DND-41 (cell line): Measurements from ENCODE around the gene UBL4B.
"Not testable (repeated sequence)": the region's sequence is repeated elsewhere in the genome, so short reads cannot be mapped to it uniquely, and the experiment has no call there.

Source experiments
- ATAC-seq: fragments of 200-7000 bp; cut with Tn5 transposase; 3 replicates; pipeline ENCODE4 v1.9.1; 2021; ENCODE audit warnings: low read depth; ENCODE audit not compliant: insufficient read depth
- DNase-seq: peaks from one replicate; pipeline ENCODE4 v3.0.0-alpha.2; 2020
- H2AFZ ChIP-seq: 2 replicates; pipeline ENCODE4 v1.6.0; 2012; ENCODE audit warnings: low read depth, low read length
- H3K27ac ChIP-seq: 2 replicates; pipeline ENCODE4 v1.5.1; 2012; ENCODE audit warnings: low read length, inconsistent platforms
- H3K27me3 ChIP-seq: fragments of 200-600 bp; sonication (generic); 2 replicates; pipeline ENCODE4 v1.6.0; 2012; ENCODE audit warnings: low read length, mild to moderate bottlenecking, inconsistent platforms; ENCODE audit not compliant: insufficient read depth, poor library complexity
- H3K36me3 ChIP-seq: 2 replicates; pipeline ENCODE4 v1.5.1; 2012; ENCODE audit warnings: low read length, inconsistent platforms; ENCODE audit not compliant: insufficient read depth
- H3K4me1 ChIP-seq: 2 replicates; pipeline ENCODE4 v1.5.1; 2012; ENCODE audit warnings: mild to moderate bottlenecking, low read length; ENCODE audit not compliant: insufficient read depth
- H3K4me2 ChIP-seq: 2 replicates; pipeline ENCODE4 v1.6.0; 2012; ENCODE audit warnings: mild to moderate bottlenecking, moderate library complexity, low read length, inconsistent platforms; ENCODE audit not compliant: insufficient read depth
- H3K4me3 ChIP-seq, 2 experiments: fragments of 200-600 bp in 1 of 2; shearing (Covaris generic) in 1 of 2; 2 replicates each; pipeline ENCODE4 v1.5.1; 2012 to 2016; ENCODE audit warnings: inconsistent platforms in 2 of 2, low read length in 2 of 2, mild to moderate bottlenecking in 2 of 2, low read depth in 1 of 2, moderate library complexity in 1 of 2
- H3K79me2 ChIP-seq: 2 replicates; pipeline ENCODE4 v1.6.0; 2012; ENCODE audit warnings: low read length, inconsistent platforms; ENCODE audit not compliant: insufficient read depth
- H3K9ac ChIP-seq: 2 replicates; pipeline ENCODE4 v1.6.0; 2012; ENCODE audit warnings: low read depth, mild to moderate bottlenecking, inconsistent platforms, low read length, moderate library complexity
- H3K9me3 ChIP-seq: 2 replicates; pipeline ENCODE4 v1.5.1; 2012; ENCODE audit warnings: low read length, moderate library complexity, mild to moderate bottlenecking, inconsistent platforms; ENCODE audit not compliant: insufficient read depth, severe bottlenecking
- H4K20me1 ChIP-seq: 2 replicates; pipeline ENCODE4 v1.6.0; 2012; ENCODE audit warnings: low read length; ENCODE audit not compliant: insufficient read depth
- EZH2 ChIP-seq: IDR thresholded peaks from 3 replicates; pipeline ENCODE4 v1.6.1; 2012; ENCODE audit warnings: borderline replicate concordance, low read depth, mild to moderate bottlenecking, moderate library complexity, low read length, inconsistent platforms; ENCODE audit not compliant: severe bottlenecking
- TF ChIP-seq, protein P1 (sequence below): IDR thresholded peaks from 2 replicates; pipeline ENCODE4 v1.5.1; 2012; ENCODE audit warnings: borderline replicate concordance, low read length, moderate library complexity, mild to moderate bottlenecking; ENCODE audit not compliant: poor library complexity, severe bottlenecking; ENCODE audit errors: extremely low read depth

Gene UBL4B

DNA sequence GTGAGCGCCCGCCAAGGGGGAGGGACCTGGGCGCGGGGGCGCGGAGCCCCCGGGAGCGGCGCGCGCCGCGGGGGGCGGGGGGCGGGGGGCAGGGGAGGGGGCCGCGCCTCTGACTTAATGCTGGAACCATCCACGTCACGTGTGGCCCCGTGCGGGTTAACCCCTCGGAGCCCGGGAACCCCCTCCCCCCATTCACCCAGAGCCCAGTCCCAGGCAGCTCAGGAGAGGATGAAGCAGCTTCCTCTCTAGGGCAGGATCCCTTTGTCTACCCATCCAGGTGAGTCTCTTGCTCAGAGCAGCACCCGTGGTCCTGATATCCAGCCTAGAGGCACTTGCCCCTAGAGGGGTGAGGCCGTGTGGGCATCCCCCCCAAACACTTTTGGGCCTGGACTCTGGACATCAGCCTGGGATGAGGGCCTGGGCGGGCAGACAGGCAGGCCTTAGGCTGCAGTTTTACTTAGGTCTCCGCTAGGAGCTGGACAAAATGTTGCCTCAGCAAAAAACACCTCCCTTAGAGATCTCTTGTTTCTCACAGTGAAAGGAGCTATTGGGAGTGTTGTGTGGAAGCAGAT, 41.5 kb upstream of the UBL4B start, which contains the start of gene ALX3:
Gene ALX3, minus strand, starts transcription at position 2 of the 572 bp plus-strand sequence. CDS start 60 bp downstream, outside the sequence.
- H2AFZ ChIP-seq = no peak within 1 kb of the TSS
- H3K27ac ChIP-seq = no peak within 1 kb of the TSS
- no peaks in the 10 kb centered on the region for H3K4me1 ChIP-seq
- H4K20me1 ChIP-seq = no peaks in the 10 kb centered on the region; the same call in 1 of the 2 replicates
- H3K4me2 ChIP-seq = no peak within 1 kb of the TSS
- H3K36me3 ChIP-seq = no peaks in the 10 kb centered on the region
- no peaks in the 10 kb centered on the region for H3K9me3 ChIP-seq
- H3K9ac ChIP-seq = no peak within 1 kb of the TSS
- ATAC-seq (no peak), DNase-seq (no peak)
- no peaks in the 10 kb centered on the region for H3K27me3 ChIP-seq
- TF ChIP-seq, protein P1, sequence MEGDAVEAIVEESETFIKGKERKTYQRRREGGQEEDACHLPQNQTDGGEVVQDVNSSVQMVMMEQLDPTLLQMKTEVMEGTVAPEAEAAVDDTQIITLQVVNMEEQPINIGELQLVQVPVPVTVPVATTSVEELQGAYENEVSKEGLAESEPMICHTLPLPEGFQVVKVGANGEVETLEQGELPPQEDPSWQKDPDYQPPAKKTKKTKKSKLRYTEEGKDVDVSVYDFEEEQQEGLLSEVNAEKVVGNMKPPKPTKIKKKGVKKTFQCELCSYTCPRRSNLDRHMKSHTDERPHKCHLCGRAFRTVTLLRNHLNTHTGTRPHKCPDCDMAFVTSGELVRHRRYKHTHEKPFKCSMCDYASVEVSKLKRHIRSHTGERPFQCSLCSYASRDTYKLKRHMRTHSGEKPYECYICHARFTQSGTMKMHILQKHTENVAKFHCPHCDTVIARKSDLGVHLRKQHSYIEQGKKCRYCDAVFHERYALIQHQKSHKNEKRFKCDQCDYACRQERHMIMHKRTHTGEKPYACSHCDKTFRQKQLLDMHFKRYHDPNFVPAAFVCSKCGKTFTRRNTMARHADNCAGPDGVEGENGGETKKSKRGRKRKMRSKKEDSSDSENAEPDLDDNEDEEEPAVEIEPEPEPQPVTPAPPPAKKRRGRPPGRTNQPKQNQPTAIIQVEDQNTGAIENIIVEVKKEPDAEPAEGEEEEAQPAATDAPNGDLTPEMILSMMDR = no peak
- TF ChIP-seq EZH2 = no peak
- H3K4me3 ChIP-seq = no peak within 1 kb of the TSS
- H3K79me2 ChIP-seq = no peaks in the 10 kb centered on the region

DNA sequence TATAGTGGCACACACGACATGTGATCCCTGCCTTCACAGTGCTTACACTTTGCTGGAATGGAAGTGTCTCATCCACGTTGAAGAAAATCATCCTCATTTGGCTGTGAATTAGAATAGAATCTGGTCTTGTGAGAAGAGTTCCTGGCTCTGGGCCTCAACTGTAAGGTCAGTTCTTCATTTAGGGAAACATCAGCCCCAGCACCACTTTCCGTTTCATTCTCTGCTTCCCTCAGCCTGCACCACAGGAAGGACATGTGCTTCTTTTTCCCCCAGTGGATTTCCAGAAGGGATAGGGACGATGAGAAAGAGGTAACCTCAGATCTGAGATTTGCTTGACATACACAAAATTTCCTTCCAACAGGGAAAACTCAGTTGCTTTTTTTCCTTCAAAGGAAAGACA, 38.1 kb upstream of the UBL4B start:
- TF ChIP-seq, protein P1 = no peak
- TF ChIP-seq EZH2 = no peak
- no peaks in the 10 kb centered on the region for H3K9me3 ChIP-seq
- DNase-seq = no peak
- H2AFZ ChIP-seq = no peak overlapping the region
- no peak for ATAC-seq
- no peak overlapping the region for H3K4me2 ChIP-seq
- H3K9ac ChIP-seq = no peak overlapping the region
- H3K4me3 ChIP-seq = no peak overlapping the region
- no peaks in the 10 kb centered on the region for H3K79me2 ChIP-seq
- no peak overlapping the region for H3K27ac ChIP-seq
- H3K36me3 ChIP-seq = no peaks in the 10 kb centered on the region
- no peaks in the 10 kb centered on the region for H3K4me1 ChIP-seq
- no peaks in the 10 kb centered on the region for H3K27me3 ChIP-seq
- H4K20me1 ChIP-seq = no peaks in the 10 kb centered on the region

DNA sequence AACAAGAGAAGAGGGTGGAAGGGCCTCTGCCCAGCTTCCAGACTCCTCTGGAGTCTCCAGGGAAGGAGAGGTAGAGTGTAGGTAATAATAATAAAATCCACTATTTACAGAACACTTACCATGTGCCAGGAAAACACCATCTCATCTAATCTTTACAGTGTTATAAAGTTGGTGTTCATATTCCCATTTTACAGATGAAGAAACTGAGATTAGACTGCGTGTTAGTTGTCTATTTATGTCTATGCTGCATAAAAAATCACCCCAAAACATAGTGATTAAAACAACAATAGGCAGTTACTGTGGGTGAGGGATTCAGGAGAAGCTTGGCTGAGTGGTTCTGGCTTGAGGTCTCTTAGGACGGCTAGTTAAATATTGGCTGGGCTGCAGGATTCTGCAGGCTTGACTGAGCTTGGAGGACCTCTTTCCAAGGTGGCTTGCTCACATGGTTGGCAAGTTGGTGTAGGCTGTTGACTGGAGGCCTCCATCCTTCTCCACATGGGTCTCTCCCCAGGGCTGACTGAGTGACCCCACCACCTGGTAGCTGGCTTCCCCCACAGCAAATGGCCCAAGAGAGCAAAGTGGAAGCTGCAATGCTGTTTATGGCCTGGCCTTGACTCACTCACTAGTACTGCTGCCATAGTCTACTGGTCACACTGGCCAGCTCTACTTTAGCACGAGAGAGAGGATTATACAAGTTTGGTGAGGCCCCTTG, 35.3 kb upstream of the UBL4B start:
- Histone ChIP-seq H3K4me1 (no peaks in the 10 kb centered on the region), H4K20me1 (no peaks in the 10 kb centered on the region), H3K9me3 (no peaks in the 10 kb centered on the region), H3K9ac (no peak overlapping the region), H3K36me3 (no peaks in the 10 kb centered on the region), H3K79me2 (no peaks in the 10 kb centered on the region), H3K27me3 (no peaks in the 10 kb centered on the region), H2AFZ (no peak overlapping the region), H3K27ac (no peak overlapping the region), H3K4me3 (no peak overlapping the region), H3K4me2 (no peak overlapping the region)
- ATAC-seq (no peak), DNase-seq (no peak)
- TF ChIP-seq EZH2 = no peak
- TF ChIP-seq, protein P1 = no peak

DNA sequence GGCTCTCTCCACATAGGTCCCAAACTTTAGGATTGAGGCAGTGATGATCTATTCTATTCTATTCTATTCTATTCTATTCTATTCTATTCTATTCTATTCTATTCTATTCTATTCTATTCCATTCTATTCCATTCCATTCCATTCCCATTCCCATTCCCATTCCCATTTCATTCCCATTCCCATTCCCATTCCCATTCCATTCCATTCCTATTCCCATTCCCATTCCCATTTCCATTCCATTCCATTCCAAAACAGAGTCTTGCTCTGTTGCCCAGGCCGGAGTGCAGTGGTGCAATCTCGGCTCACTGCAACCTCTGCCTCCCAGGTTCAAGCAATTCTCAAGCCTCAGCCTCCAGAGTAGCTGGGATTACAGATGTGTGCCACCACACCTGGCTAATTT, 32.2 kb upstream of the UBL4B start:
- not testable (repeated sequence) for H3K4me1 ChIP-seq, H3K9me3 ChIP-seq, H3K9ac ChIP-seq, H3K4me3 ChIP-seq, H2AFZ ChIP-seq, H3K27ac ChIP-seq, H3K36me3 ChIP-seq, H3K4me2 ChIP-seq, H3K79me2 ChIP-seq, H3K27me3 ChIP-seq, H4K20me1 ChIP-seq, DNase-seq, ATAC-seq
